ENCODE measurements around the gene FBXL16.

Gene FBXL16

DNA sequence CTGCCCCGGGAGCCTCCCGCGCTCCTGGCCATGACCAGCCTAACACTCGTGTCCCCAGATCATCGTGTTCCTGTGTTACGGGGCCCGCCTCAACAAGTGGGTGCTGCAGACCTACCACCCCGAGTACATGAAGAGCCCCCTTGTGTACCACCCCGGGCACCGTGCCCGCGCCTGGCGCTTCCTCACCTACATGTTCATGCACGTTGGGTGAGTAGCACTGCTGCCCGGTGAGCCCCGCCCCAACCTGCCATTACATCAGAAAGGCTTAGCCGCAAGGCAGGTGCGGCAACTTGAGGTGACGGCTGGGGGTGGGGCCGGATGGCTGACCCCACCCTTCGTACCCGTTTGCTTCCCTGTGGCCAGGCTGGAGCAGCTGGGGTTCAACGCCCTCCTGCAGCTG is 28.7 kb downstream of the FBXL16 start:
- DNase-seq (ENCODE audit: low read depth): no peak

DNA sequence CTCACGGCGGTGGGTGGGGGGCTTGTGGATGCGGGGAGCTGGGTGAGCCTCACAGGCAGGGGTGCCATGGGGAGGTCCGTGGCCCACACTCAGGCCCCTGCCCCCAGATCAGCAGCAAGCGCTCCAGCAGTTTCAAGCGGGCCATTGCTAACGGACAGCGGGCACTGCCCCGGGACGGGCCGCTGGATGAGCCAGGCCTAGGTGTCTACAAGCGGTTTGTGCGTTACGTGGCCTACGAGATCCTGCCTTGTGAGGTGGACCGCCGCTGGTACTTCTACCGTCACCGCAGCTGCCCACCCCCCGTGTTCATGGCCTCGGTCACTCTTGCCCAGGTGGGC is 29.1 kb downstream of the FBXL16 start:
- DNase-seq (ENCODE audit: low read depth): no peak

DNA sequence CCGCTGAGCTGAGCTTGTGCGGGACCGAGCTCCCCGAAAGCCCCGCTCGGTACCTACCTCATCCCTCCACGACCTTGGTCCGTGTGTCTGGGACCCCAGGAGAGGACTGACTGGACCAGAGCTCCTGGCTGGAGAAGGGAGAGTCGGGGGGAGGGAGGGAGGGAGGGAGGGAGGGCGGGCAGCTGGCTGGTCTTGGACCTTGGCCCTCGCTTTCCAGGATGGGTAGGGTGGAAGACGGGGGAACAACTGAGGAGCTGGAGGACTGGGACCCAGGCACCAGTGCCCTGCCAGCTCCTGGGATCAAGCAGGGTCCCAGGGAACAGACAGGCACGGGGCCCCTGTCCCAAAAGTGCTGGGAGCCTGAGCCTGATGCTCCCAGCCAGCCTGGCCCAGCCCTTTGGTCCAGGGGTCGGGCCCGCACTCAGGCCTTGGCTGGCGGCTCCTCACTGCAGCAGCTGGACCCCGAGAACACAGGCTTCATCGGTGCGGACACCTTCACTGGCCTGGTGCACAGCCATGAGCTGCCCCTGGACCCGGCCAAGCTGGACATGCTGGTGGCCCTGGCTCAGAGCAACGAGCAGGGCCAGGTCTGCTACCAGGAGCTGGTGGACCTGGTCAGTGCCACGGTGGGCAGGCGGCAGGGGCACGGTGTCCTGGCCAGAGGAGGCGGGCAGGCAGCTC is 29.6 kb downstream of the FBXL16 start:
- DNase-seq (ENCODE audit: low read depth): no peak

DNA sequence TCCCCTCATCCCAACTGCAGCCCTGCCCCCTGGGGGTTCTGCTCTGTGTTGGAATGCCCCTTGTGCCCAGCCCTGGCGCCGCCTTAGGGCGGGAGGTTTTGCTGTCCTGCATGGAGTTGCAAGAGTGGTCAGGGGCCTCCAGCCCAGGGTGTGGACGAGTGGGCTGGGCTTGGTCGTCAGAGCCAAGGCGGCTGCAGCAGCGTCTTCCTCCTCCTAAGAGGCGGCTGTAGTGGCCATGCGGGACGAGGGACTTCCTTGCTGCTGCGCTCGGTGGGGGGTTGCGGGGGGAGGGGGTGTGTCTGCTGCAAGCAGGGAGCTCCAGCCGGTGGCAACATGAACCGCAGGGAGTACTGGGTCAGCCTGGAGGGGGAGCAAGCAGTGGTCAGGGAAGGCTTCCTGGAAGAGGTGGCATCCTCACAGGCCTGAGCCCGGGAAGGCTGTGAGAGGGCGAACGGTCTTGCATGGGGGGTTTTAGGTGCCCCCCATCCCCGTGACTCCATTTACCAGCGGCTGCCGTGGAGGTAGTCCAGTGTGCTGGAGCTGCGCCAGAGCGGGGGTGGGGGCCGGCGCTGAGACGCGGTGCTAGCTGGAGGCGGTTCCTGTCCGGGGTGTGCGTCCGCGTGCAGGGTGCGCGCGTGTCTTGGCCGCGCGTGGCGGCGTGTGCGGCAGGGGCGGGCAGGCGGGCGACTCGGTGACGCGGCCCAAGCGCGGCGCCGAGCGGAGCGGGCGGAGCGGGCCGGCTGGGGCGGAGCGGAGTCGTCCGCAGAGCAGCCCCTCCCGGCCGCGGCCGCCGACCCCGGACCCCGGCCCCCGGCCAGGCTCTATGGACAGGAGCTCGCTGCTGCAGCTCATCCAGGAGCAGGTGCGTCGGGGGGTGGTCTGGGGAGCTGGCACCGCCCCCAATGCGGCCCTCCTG is 30.4 kb downstream of the FBXL16 start, which contains the start of gene RHBDL1:
Gene RHBDL1 (plus strand): TSS at position 704 of the 916 bp plus-strand sequence. CDS start 120 bp downstream, at position 824.
- peak; percentile 46 for DNase-seq (ENCODE audit: low read depth)

DNA sequence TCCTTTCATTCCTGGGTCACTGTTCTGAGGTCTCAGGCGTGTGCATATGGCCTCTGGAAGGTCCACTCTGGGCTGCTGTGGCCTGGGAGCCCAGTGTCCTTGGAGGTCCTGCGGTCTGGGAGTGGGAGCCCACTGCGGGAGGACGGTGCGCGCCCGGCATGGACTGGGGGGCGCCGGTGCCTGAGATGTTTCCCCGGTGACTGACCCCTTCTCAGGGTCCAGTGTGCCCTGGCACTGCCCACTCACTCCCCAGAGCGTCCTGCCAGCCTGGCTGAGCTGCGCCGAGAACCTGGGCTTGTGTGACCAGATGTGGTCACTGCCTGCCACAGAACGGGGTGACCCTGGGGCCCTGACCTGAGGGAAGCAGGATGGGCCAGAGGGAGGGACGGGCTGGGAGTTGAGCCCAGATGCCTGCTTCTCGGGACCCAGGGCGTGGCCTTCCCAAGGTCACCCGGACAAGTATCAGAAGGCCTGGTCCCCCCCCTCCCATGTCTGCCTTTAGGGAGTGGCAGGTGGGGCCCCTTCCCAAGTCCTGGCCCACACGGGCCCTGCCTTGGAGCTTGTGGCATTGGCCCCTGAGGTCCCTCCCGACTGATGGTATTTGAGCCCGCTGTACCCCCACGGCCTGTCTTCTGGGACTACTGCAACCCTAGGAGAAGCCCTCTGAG is 31.3 kb downstream of the FBXL16 start:
- no peak for DNase-seq (ENCODE audit: low read depth)

DNA sequence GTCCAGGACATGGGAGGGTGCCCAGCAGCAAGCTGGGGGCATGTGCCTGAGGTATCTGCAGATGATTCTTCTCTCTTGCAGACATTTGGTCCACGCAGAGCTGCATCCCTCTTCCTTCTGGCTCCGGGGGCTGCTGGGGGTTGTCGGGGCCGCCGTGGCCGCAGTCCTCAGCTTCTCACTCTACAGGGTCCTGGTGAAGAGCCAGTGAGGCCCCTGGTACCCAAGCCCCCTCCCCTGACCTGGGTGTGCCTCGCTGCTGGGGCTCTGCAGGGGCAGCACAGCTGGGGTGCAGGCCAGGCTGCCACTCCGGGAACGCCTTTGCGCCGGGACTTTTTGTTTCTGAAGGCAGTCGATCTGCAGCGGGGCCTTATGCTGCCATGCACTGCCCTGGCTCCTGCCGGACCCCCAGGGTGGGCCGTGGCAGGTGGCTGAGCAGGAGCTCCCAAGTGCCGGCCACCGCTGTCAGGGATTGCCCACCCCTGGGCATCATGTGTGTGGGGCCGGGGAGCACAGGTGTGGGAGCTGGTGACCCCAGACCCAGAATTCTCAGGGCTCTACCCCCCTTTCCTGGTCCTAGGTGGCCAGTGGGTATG is 32.1 kb downstream of the FBXL16 start:
- DNase-seq (ENCODE audit: low read depth): no peak

DNA sequence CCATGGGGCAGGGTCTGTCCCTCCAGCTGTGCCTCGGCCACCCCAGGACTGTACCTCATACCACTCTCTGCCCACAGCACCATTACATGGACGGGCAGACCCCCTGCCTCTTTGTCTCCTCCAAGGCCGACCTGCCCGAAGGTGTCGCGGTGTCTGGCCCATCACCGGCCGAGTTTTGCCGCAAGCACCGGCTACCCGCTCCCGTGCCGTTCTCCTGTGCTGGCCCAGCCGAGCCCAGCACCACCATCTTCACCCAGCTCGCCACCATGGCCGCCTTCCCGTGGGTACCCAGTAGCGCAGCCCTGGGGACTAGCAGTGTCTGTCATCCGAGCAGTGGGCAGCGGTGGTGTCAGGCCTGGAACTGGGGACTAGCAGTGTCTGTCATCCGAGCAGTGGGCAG is 32.8 kb downstream of the FBXL16 start:
- no peak for DNase-seq (ENCODE audit: low read depth)

DNA sequence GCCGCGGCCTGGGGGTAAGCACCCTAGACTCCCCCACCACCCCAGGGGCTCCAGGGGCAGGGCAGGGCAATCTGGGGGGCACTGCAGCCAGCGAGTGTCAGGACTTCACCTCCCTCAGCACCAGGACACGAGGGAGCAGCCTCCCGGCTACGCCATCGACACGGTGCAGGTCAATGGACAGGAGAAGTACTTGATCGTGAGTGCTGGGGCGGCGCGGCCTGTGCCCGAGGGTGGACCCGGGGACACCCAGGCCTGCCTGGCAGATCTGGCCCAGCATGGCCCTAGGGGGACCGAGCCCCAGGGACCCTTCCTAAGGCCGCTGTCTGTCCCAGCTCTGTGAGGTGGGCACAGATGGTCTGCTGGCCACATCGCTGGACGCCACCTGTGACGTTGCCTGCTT is 33.2 kb downstream of the FBXL16 start:
- no peak for DNase-seq (ENCODE audit: low read depth)

DNA sequence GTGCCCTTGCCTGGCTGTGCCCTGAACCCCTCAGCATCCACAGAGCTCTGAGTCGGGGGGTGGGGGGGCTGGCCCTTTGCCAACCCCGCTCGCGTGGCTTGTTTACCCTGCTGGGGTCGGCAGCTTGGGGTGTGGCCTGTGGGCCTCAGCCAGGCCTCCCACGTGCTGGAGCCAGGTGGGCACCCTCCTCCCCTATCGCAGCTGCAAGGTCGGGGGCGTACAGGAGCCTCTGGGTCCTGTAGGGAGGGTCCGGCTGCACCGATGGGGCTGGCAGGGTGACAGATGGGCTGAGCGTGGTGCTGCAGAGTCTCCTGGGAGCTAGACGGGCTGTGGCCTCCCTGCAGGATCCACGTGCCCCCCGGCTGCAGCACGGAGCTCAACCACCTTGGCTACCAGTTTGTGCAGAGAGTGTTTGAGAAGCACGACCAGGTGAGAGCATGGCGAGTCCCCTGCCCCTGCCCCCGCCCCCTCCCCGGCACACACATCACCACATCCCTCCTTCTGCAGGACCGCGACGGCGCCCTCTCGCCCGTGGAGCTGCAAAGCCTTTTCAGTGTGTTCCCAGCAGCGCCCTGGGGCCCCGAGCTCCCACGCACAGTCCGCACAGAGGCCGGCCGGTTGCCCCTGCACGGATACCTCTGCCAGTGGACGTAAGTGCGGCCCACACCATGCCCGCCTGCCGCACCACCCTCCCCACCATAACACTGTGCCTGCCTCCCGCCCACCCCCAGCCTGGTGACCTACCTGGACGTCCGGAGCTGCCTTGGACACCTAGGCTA is 34.1 kb downstream of the FBXL16 start:
- no peak for DNase-seq (ENCODE audit: low read depth)

DNA sequence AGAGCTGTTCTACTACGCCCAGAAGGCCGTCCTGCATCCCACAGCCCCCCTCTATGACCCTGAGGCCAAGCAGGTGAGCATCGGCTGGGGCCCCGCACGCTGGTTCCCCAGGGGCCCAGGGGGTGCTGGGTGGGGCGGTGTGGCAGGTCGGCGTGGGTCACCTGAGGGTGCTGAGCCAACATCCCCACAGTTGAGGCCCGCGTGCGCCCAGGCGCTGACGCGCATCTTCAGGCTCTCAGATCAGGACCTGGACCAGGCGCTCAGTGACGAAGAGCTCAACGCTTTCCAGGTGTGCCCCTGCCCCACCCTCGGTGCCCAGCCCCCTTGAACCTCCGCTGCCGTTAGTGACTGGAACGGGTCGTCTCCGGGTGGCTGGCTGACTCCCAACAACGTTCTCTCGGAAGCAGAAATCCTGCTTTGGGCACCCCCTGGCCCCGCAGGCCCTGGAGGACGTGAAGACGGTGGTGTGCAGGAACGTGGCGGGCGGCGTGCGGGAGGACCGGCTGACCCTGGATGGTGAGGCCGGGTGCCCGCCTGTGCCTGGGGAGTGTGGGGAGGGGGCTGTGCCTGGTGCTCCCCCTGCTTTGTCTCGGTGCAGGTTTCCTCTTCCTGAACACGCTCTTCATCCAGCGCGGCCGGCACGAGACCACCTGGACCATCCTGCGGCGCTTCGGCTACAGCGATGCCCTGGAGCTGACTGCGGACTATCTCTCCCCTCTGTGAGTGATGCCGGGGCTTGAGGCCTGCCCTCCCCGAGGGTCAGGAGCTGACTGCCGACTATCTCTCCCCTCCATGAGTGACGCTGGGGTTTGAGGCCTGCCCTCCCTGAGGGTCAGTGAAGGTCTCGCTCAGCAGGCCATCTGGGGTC is 34.9 kb downstream of the FBXL16 start:
- no peak for DNase-seq (ENCODE audit: low read depth)

DNA sequence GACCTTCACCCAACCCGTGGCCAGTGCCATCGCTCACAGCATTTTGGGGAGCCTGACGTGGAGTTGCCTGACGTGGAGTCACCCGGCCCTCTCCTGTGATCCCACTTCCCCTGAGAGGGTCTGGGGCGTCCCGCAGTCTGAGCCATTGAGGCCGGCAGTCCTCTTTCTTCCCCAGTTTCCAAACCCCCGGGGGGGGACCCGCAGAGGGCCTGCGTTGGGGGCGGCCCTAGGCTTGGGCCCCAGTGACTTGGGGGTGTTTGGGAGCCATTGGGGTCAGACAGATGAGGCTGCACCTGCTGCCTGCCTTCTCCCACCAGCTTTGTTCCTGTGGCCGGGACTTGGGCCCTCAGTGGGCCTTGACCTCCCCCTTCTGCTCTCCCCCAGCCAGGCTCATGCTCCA is 35.9 kb downstream of the FBXL16 start:
- DNase-seq (ENCODE audit: low read depth): no peak

DNA sequence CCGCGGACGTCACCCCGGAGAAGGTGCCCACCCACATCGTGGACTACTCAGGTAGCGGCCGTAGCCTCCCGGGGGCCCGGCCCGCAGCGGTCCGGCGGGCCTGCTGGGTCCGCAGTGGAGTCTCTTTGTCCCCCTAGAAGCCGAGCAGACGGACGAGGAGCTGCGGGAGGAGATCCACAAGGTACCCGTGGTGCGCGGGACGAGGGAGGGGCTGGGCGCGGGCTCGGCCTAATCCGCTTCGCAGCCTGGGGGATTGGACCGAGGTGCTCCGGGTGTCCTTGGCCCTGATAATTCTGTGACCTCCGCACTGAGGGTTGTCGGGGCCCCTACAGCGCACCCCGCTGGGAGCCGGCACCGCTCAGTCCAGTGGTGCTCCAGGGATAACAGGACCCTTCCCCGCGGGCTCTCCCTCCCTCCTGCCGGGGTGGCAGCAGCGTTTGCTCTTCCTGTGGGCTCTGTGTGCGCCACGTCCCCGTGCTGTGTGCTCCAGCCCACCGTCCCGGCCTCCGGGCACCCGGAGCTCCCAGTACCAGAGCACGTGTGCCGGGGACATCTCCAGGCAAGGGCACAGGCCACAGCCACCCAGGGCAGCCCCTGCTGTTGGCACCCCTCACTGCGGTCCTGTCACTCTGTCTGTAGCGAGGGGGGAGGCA is 37.0 kb downstream of the FBXL16 start:
- peak; percentile 40 for DNase-seq (ENCODE audit: low read depth)

DNA sequence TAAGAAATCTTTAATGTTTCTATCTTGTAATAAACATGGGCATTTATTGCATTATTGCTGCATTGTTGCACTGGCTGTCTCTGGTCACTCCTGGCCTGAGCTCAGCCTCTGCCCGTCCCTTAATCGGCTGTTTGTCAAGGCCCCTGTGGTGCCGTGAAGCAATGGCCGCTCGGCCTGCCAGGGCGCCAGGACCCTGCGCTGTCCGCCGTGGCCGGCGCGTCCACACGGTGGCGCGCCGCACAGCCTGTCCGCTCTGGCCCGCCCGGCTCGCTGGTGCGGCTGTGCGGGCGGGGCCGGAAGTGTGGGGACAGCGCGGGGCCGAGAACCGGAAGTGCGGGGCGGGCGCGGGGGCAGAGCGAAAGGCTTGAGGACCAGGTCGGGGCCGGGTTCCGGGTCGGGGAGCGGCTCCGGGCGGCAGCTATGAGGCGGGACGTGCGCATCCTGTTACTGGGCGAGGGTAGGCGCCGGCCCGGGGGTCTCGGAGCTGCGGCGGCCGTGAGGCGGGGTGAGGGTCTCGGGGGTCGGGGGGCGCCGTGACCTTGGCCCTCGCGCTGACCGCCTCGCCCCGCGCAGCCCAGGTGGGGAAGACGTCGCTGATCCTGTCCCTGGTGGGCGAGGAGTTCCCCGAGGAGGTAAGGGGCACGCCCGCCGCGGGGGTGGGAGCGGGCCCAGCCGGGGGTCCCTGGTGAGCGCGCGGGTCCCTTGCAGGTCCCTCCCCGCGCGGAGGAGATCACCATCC is 37.7 kb downstream of the FBXL16 start, which contains the start of gene RHOT2:
Gene RHOT2 (plus strand): TSS at position 353 of the 739 bp plus-strand sequence. CDS start 68 bp downstream, at position 421.
- peak; percentile 93 for DNase-seq (ENCODE audit: low read depth)

DNA sequence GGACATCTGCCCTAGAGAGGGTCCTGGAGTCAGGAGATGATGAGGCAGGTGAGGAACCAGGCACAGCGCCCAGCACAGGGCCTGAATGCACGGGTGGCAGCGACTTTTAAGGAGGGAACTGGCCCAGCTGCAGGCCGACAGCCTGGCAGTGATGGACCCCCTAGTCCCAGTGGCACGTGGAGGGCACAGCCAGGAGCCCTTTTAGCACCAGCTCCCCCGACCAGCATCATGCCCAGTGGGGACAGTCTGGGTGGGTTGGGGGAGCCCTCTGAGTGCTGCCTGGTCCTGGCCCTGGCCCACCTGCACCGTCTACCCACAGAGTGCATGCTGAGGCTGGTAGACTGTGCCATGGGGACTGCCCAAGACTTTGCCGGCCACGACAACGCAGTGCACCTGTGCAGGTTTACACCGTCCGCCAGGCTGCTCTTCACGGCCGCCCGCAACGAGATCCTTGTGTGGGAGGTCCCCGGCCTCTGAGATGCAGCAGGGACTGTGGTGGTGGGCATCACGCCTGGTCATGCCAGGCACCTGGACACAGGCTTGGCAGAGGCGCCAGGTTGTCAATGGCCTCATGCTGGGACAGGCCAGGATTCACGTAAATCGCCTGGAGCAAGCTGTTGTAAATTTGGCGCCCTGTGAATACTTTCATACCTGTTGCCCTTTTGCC is 38.4 kb downstream of the FBXL16 start:
- DNase-seq (ENCODE audit: low read depth): no peak

DNA sequence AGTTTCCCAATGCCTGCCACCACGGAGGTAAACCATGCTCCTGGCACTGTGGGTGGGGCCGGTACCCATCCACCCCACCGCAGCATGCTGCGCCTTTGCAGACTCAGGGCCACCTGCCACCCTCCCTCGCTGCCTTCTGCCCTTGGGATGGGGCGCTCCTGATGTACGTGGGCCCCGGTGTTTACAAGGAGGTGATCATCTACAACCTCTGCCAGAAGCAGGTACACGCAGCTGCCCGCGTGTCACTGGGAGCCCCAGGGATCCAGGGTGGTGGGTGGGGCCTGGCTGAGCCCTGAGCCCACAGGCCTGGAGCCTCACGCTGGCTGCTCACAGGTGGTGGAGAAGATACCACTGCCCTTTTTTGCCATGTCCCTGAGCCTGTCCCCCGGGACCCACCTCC is 39.0 kb downstream of the FBXL16 start:
- DNase-seq (ENCODE audit: low read depth): no peak

DNA sequence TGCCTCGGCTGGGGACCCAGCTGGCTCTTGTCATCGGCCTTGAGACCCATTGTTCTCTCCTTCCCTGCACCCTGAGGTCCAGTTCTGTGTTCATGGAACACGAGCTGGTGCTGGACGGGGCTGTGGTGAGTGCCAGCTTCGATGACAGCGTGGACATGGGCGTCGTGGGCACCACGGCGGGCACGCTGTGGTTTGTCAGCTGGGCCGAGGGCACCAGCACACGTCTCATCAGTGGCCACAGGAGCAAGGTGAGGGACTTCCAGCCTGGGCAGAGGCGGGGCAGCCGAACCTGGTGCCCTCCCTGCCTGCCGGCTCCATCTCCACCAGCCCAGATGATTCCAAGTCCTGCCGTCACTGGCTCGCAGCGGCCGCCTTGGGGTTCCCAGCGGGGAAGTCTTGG is 43.0 kb downstream of the FBXL16 start:
- no peak for DNase-seq (ENCODE audit: low read depth)

DNA sequence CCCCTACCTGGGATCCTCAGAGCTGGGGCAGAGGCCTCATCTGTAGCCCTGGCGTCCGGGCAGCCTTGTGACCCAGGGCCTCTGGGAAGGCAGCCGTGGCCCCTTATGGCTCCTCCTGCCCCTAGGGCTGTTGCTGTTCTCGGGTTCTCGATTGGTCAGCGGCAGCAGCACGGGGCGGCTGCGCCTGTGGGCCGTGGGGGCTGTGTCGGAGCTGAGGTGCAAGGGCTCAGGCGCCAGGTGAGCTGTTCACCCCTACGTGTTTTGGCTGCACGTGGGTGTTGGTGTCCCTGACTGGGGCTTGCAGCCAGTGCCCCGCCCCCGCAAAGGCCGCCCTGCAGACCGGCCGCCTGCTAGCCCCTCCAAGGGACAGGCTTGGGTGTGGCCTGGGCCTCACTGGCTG is 43.5 kb downstream of the FBXL16 start:
- DNase-seq (ENCODE audit: low read depth): no peak

DNA sequence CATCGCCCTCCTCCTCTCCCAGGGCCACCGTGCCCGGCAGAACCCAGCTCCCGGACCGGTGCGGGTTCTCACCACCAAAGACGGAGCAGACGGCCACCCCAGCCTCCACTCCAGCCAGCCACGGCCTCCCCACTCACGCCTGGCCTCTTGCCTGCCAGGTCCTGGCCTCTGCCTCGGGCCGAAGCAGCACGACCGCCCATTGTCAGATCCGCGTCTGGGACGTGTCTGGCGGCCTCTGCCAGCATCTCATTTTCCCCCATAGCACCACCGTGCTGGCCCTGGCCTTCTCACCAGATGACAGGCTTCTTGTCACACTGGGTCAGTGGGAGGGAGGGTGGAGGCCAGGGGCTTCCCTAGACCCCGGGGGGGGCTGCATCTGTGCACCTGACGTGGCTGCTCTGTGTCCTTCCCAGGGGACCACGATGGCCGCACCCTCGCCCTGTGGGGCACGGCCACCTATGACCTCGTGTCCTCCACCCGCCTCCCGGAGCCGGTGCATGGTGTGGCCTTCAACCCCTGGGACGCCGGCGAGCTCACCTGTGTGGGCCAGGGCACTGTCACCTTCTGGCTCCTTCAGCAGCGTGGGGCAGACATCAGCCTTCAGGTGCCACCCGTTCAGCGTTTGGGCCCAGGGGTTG is 44.3 kb downstream of the FBXL16 start:
- DNase-seq (ENCODE audit: low read depth): no peak
